NCI-H774 (cell line): ENCODE data around the gene PTCD1.

Experiments
- DNase-seq: peaks from one replicate; lab custom pipeline; 2025; lab: John Stamatoyannopoulos, UW

Gene PTCD1

GRCh38 chr7:99368750-99369389, 69.7 kb downstream of the PTCD1 start:
- no peak for DNase-seq
